ENCODE results near the gene PPEF1.

DNA sequence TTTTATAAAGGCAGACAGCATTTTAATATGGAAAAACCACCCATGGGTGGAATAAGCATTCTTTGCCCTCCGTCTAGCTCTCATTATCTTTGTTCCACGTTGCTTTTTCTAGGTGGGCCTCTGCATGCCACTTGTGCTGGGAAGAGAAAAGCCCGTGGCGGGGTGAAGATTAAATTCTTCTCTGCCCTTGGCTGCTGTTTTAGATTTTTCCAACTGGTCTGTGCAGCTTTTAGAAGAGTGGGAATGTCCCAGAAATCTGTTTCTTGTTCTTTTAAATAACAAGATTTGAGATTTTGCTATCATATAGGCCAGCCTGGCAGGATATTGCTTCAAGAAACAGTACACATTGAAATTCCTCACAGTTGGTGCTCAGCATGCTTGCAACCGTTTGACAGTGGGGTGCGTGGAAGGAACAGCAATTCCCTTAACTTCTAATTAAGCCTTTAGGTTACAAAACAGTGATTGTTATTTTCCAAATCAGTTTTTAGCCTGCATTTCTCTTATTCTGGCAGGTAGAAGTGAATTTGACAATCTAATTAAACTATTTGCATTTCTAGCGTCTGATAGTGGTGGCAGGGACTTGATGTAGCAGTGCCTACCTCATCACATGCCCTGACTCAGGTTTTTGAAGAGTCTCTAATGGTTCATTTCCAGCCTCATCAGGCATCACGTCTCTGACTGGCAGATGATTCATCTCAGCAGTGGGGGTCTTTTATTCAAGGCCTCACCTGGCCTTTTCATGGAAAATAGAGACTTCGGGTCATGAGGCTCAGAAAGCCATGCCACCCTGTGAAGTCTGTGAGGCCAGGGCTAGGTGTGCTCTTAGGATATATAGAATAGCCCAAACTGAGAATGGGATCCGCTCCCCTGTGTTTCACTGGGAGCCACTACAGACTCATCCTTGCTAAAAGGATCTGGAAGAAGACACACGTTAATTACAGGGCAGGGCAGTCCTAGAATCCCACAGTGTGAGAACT, 50.8 kb downstream of the PPEF1 start:
- TF ChIP-seq CTCF (IDR thresholded peaks at IDR 0.05) (no peak), POLR2A (IDR thresholded peaks at IDR 0.05) (no peak)
